H9 (cell line): ENCODE results near the gene DPF3. TPM values are rescaled to one million over a fixed set of nuclear protein-coding genes. Genes with fewer than 3 reads are reported as not detected.

Experiments used
- DNase-seq: peaks from one replicate; pipeline ENCODE4 v3.0.0-alpha.2; 2017
- H2AFZ ChIP-seq: one replicate; pipeline ENCODE4 v1.6.1; 2013; ENCODE audit warnings: mild to moderate bottlenecking, low read length, control low read depth, moderate library complexity
- H2AK5ac ChIP-seq: 2 replicates; pipeline ENCODE4 v1.6.1; 2013; ENCODE audit warnings: low read length, control low read depth, mixed read lengths; ENCODE audit not compliant: insufficient read length
- H2BK120ac ChIP-seq: one replicate; pipeline ENCODE4 v1.6.1; 2013; ENCODE audit warnings: low read depth, mild to moderate bottlenecking, low read length, control low read depth, inconsistent platforms; ENCODE audit not compliant: poor library complexity, severe bottlenecking
- H2BK12ac ChIP-seq: 2 replicates; pipeline ENCODE4 v1.6.1; 2013; ENCODE audit warnings: low read length, control low read depth, mixed read lengths, low read depth; ENCODE audit not compliant: insufficient read length
- H2BK15ac ChIP-seq: 2 replicates; pipeline ENCODE4 v1.6.1; 2013; ENCODE audit warnings: low read depth, low read length, control low read depth
- H2BK20ac ChIP-seq: one replicate; pipeline ENCODE4 v1.6.1; 2013; ENCODE audit warnings: low read depth, mild to moderate bottlenecking, low read length, control low read depth, inconsistent platforms; ENCODE audit not compliant: poor library complexity, severe bottlenecking
- H2BK5ac ChIP-seq: 2 replicates; pipeline ENCODE4 v1.6.1; 2013; ENCODE audit warnings: low read length, control low read depth, mixed read lengths; ENCODE audit not compliant: insufficient read length
- H3K14ac ChIP-seq: 2 replicates; pipeline ENCODE4 v1.6.1; 2013; ENCODE audit warnings: low read length, control low read depth; ENCODE audit not compliant: insufficient read depth
- H3K18ac ChIP-seq: 2 replicates; pipeline ENCODE4 v1.6.1; 2013; ENCODE audit warnings: low read depth, mild to moderate bottlenecking, mixed read lengths, low read length, control low read depth; ENCODE audit not compliant: insufficient read length
- H3K23ac ChIP-seq: 2 replicates; pipeline ENCODE4 v1.6.1; 2013; ENCODE audit warnings: low read length, control low read depth, mixed read lengths, low read depth; ENCODE audit not compliant: insufficient read length
- H3K23me2 ChIP-seq: 2 replicates; pipeline ENCODE4 v1.6.1; 2013; ENCODE audit warnings: low read depth, mild to moderate bottlenecking, mixed read lengths, low read length, control low read depth; ENCODE audit not compliant: insufficient read length, poor library complexity, severe bottlenecking
- H3K27ac ChIP-seq: 2 replicates; pipeline ENCODE4 v1.5.1; 2013; ENCODE audit warnings: low read length, control low read depth, mixed read lengths, low read depth; ENCODE audit not compliant: insufficient read length
- H3K27me3 ChIP-seq: 2 replicates; pipeline ENCODE4 v1.6.1; 2013; ENCODE audit warnings: low read length, control low read depth, inconsistent platforms; ENCODE audit not compliant: insufficient read depth
- H3K4ac ChIP-seq: 2 replicates; pipeline ENCODE4 v1.6.1; 2013; ENCODE audit warnings: low read depth, mild to moderate bottlenecking, control low read depth, inconsistent platforms, low read length, moderate library complexity
- H3K4me1 ChIP-seq: 2 replicates; pipeline ENCODE4 v1.6.1; 2013; ENCODE audit warnings: low read length, control low read depth, inconsistent platforms; ENCODE audit not compliant: insufficient read depth
- H3K4me2 ChIP-seq: 2 replicates; pipeline ENCODE4 v1.6.1; 2013; ENCODE audit warnings: low read length, control low read depth, mixed read lengths; ENCODE audit not compliant: insufficient read length, insufficient read depth
- H3K56ac ChIP-seq: 2 replicates; pipeline ENCODE4 v1.6.1; 2013; ENCODE audit warnings: low read depth, mild to moderate bottlenecking, mixed read lengths, low read length, control low read depth; ENCODE audit not compliant: insufficient read length
- H3K79me1 ChIP-seq: 2 replicates; pipeline ENCODE4 v1.6.1; 2013; ENCODE audit warnings: low read depth, mild to moderate bottlenecking, moderate library complexity, low read length, control low read depth, inconsistent platforms; ENCODE audit not compliant: insufficient read depth, poor library complexity, severe bottlenecking
- H3K79me2 ChIP-seq: 2 replicates; pipeline ENCODE4 v1.6.1; 2013; ENCODE audit warnings: low read length, control low read depth, inconsistent platforms; ENCODE audit not compliant: insufficient read depth
- H3K9ac ChIP-seq: 2 replicates; pipeline ENCODE4 v1.6.1; 2013; ENCODE audit warnings: low read length, control low read depth, mixed read lengths; ENCODE audit not compliant: insufficient read length; ENCODE audit errors: extremely low read depth
- H3K9me3 ChIP-seq: one replicate; pipeline ENCODE4 v1.6.1; 2013; ENCODE audit warnings: low read depth, low read length, inconsistent platforms; ENCODE audit not compliant: control insufficient read depth
- H3T11ph ChIP-seq: one replicate; pipeline ENCODE4 v1.6.1; 2013; ENCODE audit warnings: mild to moderate bottlenecking, low read length, control low read depth, inconsistent platforms
- H4K20me1 ChIP-seq: one replicate; pipeline ENCODE4 v1.6.1; 2013; ENCODE audit not compliant: control insufficient read depth, insufficient read length, insufficient read depth
- H4K5ac ChIP-seq: 2 replicates; pipeline ENCODE4 v1.6.1; 2013; ENCODE audit warnings: low read depth, mild to moderate bottlenecking, mixed read lengths, low read length, control low read depth; ENCODE audit not compliant: insufficient read length
- H4K8ac ChIP-seq: replicated peaks from 2 replicates; pipeline ENCODE4 v1.6.1; 2013; ENCODE audit warnings: low read length, control low read depth, mixed read lengths, low read depth; ENCODE audit not compliant: insufficient read length
- H4K91ac ChIP-seq: 2 replicates; pipeline ENCODE4 v1.6.1; 2013; ENCODE audit warnings: low read depth, mild to moderate bottlenecking, moderate library complexity, mixed read lengths, low read length, control low read depth; ENCODE audit not compliant: insufficient read length
- H3K27ac Mint-ChIP-seq, 3 experiments: 2 replicates in 2 of 3; 3 replicates in 1 of 3; pipeline ENCODE4 v1.8.0; 2020 to 2021; ENCODE audit warnings: mixed read lengths in 3 of 3, mild to moderate bottlenecking in 1 of 3, moderate library complexity in 1 of 3
- H3K27me3 Mint-ChIP-seq: 2 replicates; pipeline ENCODE4 v1.8.0; 2021; ENCODE audit warnings: low read depth, mild to moderate bottlenecking, moderate library complexity, mixed read lengths
- H3K36me3 Mint-ChIP-seq, 3 experiments: 2 replicates in 2 of 3; 3 replicates in 1 of 3; pipeline ENCODE4 v1.8.0; 2020 to 2021; ENCODE audit warnings: low read depth in 3 of 3, mixed read lengths in 3 of 3; ENCODE audit not compliant: insufficient read depth in 1 of 3
- H3K4me1 Mint-ChIP-seq, 2 experiments: 2 replicates each; pipeline ENCODE4 v1.8.0; 2020; ENCODE audit warnings: mixed read lengths in 2 of 2
- H3K4me3 Mint-ChIP-seq, 2 experiments: 2 replicates in 1 of 2; 3 replicates in 1 of 2; pipeline ENCODE4 v1.8.0; 2020 to 2021; ENCODE audit warnings: mild to moderate bottlenecking in 2 of 2, mixed read lengths in 2 of 2, moderate library complexity in 1 of 2
- H3K9me3 Mint-ChIP-seq, 2 experiments: 2 replicates in 1 of 2; 3 replicates in 1 of 2; pipeline ENCODE4 v1.8.0; 2020; ENCODE audit warnings: mild to moderate bottlenecking in 2 of 2, mixed read lengths in 2 of 2, moderate library complexity in 1 of 2
- WGBS: extraction: QIAGEN DNeasy Blood & Tissue Kit; methylation state at CpG from one replicate; pipeline ENCODE4 v1.1.7; 2013; ENCODE audit warnings: missing lambda C conversion rate, low lambda C conversion rate, mixed read lengths; ENCODE audit not compliant: insufficient read length; ENCODE audit errors: extremely low coverage; 5-methylcytosine and 5-hydroxymethylcytosine counted together
- total RNA-seq: library from RNA; stranded (reverse); gene quantifications from 2 replicates; pipeline ENCODE4 v1.2.1, GENCODE V29; 2021
- TF ChIP-seq, protein P1 (sequence below): fragments of 200-600 bp; sonication (generic); conservative IDR thresholded peaks from 3 replicates; pipeline ENCODE4 v1.8.0; 2021; ENCODE audit warnings: antibody characterized with exemption, mild to moderate bottlenecking

Gene DPF3
- total RNA-seq, 1 experiment from 2014 or later = not detected

DNA sequence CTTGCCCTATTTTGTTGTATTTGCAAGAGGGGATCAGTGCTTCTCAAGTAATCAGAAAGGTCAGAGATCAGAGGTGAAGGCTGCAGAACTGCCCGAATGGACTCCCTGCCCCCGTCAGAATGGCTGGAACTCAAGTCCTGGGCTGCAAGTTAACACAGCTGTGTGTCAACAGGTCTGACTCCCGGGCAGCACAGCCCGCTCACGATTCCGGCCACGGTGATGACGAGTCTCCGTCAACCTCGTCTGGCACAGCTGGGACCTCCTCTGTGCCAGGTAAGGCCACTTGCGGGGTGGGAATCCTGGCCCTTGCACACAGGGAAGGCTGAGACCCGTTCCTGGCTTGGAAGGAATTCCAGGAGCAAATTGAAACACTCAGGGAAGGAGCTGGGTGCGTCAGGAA lies 45.7 kb upstream of the DPF3 start:
- no peaks in the 10 kb centered on the region for H3K23me2 ChIP-seq
- H4K20me1 ChIP-seq = no peaks in the 10 kb centered on the region
- peaks cover under 1 to 6% of the 10 kb centered on the region in 2 experiments for H3K4me1 Mint-ChIP-seq
- no peak overlapping the region for H3K23ac ChIP-seq
- H2BK5ac ChIP-seq = no peak overlapping the region
- H2BK15ac ChIP-seq = no peak overlapping the region
- no peak overlapping the region for H3K27ac ChIP-seq
- H3K9ac ChIP-seq = no peak overlapping the region
- no peaks in the 10 kb centered on the region for H3K79me1 ChIP-seq
- peaks cover 5 to 51% (median 24%) of the 10 kb centered on the region in 3 experiments; a peak in 6 of 7 replicates for H3K36me3 Mint-ChIP-seq
- H3K18ac ChIP-seq = no peak overlapping the region
- WGBS = no CpG with 5 or more reads among the region's 13 CpGs
- no peaks in the 10 kb centered on the region for H3K79me2 ChIP-seq
- no peak overlapping the region for H3K56ac ChIP-seq
- H3K9me3 Mint-ChIP-seq = no peaks in the 10 kb centered on the region
- H2AFZ ChIP-seq = no peak overlapping the region
- H3K4me2 ChIP-seq = no peak overlapping the region
- no peaks in the 10 kb centered on the region; the same call in 1 of the 2 replicates for H3K4me1 ChIP-seq
- no peaks in the 10 kb centered on the region for H3K27me3 ChIP-seq
- H3K27me3 Mint-ChIP-seq = no peaks in the 10 kb centered on the region
- peak overlapping the region in 1 of 3 experiments; percentile 23; a peak in 2 of 7 replicates for H3K27ac Mint-ChIP-seq
- no peaks in the 10 kb centered on the region for H3K9me3 ChIP-seq
- H3K4ac ChIP-seq = no peak overlapping the region
- no peak overlapping the region for H4K8ac ChIP-seq
- H2BK12ac ChIP-seq = no peak overlapping the region
- no peak overlapping the region for H3K14ac ChIP-seq
- no peak overlapping the region for H3T11ph ChIP-seq
- TF ChIP-seq, protein P1, sequence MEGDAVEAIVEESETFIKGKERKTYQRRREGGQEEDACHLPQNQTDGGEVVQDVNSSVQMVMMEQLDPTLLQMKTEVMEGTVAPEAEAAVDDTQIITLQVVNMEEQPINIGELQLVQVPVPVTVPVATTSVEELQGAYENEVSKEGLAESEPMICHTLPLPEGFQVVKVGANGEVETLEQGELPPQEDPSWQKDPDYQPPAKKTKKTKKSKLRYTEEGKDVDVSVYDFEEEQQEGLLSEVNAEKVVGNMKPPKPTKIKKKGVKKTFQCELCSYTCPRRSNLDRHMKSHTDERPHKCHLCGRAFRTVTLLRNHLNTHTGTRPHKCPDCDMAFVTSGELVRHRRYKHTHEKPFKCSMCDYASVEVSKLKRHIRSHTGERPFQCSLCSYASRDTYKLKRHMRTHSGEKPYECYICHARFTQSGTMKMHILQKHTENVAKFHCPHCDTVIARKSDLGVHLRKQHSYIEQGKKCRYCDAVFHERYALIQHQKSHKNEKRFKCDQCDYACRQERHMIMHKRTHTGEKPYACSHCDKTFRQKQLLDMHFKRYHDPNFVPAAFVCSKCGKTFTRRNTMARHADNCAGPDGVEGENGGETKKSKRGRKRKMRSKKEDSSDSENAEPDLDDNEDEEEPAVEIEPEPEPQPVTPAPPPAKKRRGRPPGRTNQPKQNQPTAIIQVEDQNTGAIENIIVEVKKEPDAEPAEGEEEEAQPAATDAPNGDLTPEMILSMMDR = no peak
- H2AK5ac ChIP-seq = no peak overlapping the region
- H3K4me3 Mint-ChIP-seq = no peak overlapping the region
- H4K5ac ChIP-seq = no peak overlapping the region
- no peak overlapping the region for H4K91ac ChIP-seq
- DNase-seq = no peak
- no peak overlapping the region for H2BK20ac ChIP-seq
- H2BK120ac ChIP-seq = no peak overlapping the region
